ENCODE data around the gene OSBPL10.

The OSBPL10 gene

GRCh38 chr3:31753050-31753425, 228.0 kb downstream of the OSBPL10 start:
- TF ChIP-seq FOXK2 (IDR thresholded peaks at IDR 0.05): no peak
- no peak for TF ChIP-seq L3MBTL2 (conservative IDR thresholded peaks at IDR 0.05)
- no peak for TF ChIP-seq FOXA1 (IDR thresholded peaks at IDR 0.05)
- TF ChIP-seq BHLHE40 (IDR thresholded peaks at IDR 0.05; ENCODE audit: borderline replicate concordance): no peak
- TF ChIP-seq HDGF (IDR thresholded peaks at IDR 0.05; ENCODE audit: borderline replicate concordance): no peak
- TF ChIP-seq SP1 (IDR thresholded peaks at IDR 0.05): no peak
- CTCF ChIA-PET: no interaction called here
- DNase-seq (ENCODE audit: extremely low spot score): no peak
- POLR2A ChIA-PET: interaction anchor here (1.4 kb wide), 1 partner anchor 221 kb away, joined by 5 read pairs; the partner anchor contains the start of gene STT3B

- POLR2A ChIA-PET: interaction anchor here (1.4 kb wide), 1 partner anchor 220 kb away, joined by 5 read pairs; the partner anchor contains the start of gene STT3B
- CTCF ChIA-PET: no interaction called here
- no peak for DNase-seq (ENCODE audit: extremely low spot score)
These were observed 228.6 kb downstream of the OSBPL10 start for GRCh38 chr3:31752305-31753049.

GRCh38 chr3:31750341-31750740, 230.7 kb downstream of the OSBPL10 start:
- no peak for TF ChIP-seq FOXA1 (IDR thresholded peaks at IDR 0.05)
- no peak for TF ChIP-seq NFRKB (IDR thresholded peaks at IDR 0.05)
- no peak for TF ChIP-seq PKNOX1 (IDR thresholded peaks at IDR 0.05)
- TF ChIP-seq ELF4 (IDR thresholded peaks at IDR 0.05): no peak
- TF ChIP-seq BHLHE40 (IDR thresholded peaks at IDR 0.05; ENCODE audit: borderline replicate concordance): no peak
- no peak for TF ChIP-seq TARDBP (IDR thresholded peaks at IDR 0.05)
- TF ChIP-seq FOXK2 (IDR thresholded peaks at IDR 0.05): no peak
- no peak for TF ChIP-seq L3MBTL2 (conservative IDR thresholded peaks at IDR 0.05)
- TF ChIP-seq ARNT (IDR thresholded peaks at IDR 0.05): no peak
- TF ChIP-seq HDGF (IDR thresholded peaks at IDR 0.05; ENCODE audit: borderline replicate concordance): no peak
- TF ChIP-seq FOXM1 (IDR thresholded peaks at IDR 0.05; ENCODE audit: borderline replicate concordance): no peak
- TF ChIP-seq LEF1 (IDR thresholded peaks at IDR 0.05; ENCODE audit: borderline replicate concordance): no peak
- no peak for TF ChIP-seq SUZ12 (IDR thresholded peaks at IDR 0.05)
- no peak for TF ChIP-seq ZNF384 (IDR thresholded peaks at IDR 0.05)
- no peak for TF ChIP-seq SP1 (IDR thresholded peaks at IDR 0.05)
- TF ChIP-seq CTBP1 (IDR thresholded peaks at IDR 0.05; ENCODE audit: borderline replicate concordance): no peak
- ChIA-PET POLR2A (no interaction called here), CTCF (no interaction called here)
- no peak for DNase-seq (ENCODE audit: extremely low spot score)

More at GRCh38 chr3:31752305-31753049, 228.6 kb downstream of the OSBPL10 start:
- TF ChIP-seq PKNOX1 (IDR thresholded peaks at IDR 0.05) (0 out of 2 replicates have a peak, but pooled peaks have one; percentile 6), BHLHE40 (IDR thresholded peaks at IDR 0.05; ENCODE audit: borderline replicate concordance) (no peak)

- DNase-seq (ENCODE audit: extremely low spot score): no peak
- CTCF ChIA-PET: no interaction called here
- POLR2A ChIA-PET: no interaction called here
- TF ChIP-seq ARNT (IDR thresholded peaks at IDR 0.05) (no peak), FOXA1 (IDR thresholded peaks at IDR 0.05) (no peak), CTBP1 (IDR thresholded peaks at IDR 0.05; ENCODE audit: borderline replicate concordance) (no peak), BHLHE40 (IDR thresholded peaks at IDR 0.05; ENCODE audit: borderline replicate concordance) (no peak), FOXM1 (IDR thresholded peaks at IDR 0.05; ENCODE audit: borderline replicate concordance) (no peak), ZNF384 (IDR thresholded peaks at IDR 0.05) (no peak), NFRKB (IDR thresholded peaks at IDR 0.05) (no peak), SP1 (IDR thresholded peaks at IDR 0.05) (no peak), TARDBP (IDR thresholded peaks at IDR 0.05) (no peak), LEF1 (IDR thresholded peaks at IDR 0.05; ENCODE audit: borderline replicate concordance) (no peak), FOXK2 (IDR thresholded peaks at IDR 0.05) (no peak), L3MBTL2 (conservative IDR thresholded peaks at IDR 0.05) (no peak), ELF4 (IDR thresholded peaks at IDR 0.05) (no peak), HDGF (IDR thresholded peaks at IDR 0.05; ENCODE audit: borderline replicate concordance) (no peak), SUZ12 (IDR thresholded peaks at IDR 0.05) (no peak), PKNOX1 (IDR thresholded peaks at IDR 0.05) (no peak)
These were observed 232.1 kb downstream of the OSBPL10 start for GRCh38 chr3:31748933-31749295.

GRCh38 chr3:31748281-31748932, 232.7 kb downstream of the OSBPL10 start:
- CTCF ChIA-PET: no interaction called here
- DNase-seq (ENCODE audit: extremely low spot score): no peak

GRCh38 chr3:31747785-31748184, 233.3 kb downstream of the OSBPL10 start:
- no peak for TF ChIP-seq ZNF384 (IDR thresholded peaks at IDR 0.05)
- TF ChIP-seq NFRKB (IDR thresholded peaks at IDR 0.05): no peak
- no peak for TF ChIP-seq TARDBP (IDR thresholded peaks at IDR 0.05)
- no peak for TF ChIP-seq HDGF (IDR thresholded peaks at IDR 0.05; ENCODE audit: borderline replicate concordance)
- CTCF ChIA-PET: no interaction called here
- DNase-seq (ENCODE audit: extremely low spot score): no peak
- POLR2A ChIA-PET: no interaction called here

More at GRCh38 chr3:31748281-31748932, 232.7 kb downstream of the OSBPL10 start:
- TF ChIP-seq LEF1 (IDR thresholded peaks at IDR 0.05; ENCODE audit: borderline replicate concordance): no peak
- no peak for TF ChIP-seq CTBP1 (IDR thresholded peaks at IDR 0.05; ENCODE audit: borderline replicate concordance)
- TF ChIP-seq FOXA1 (IDR thresholded peaks at IDR 0.05): no peak
- TF ChIP-seq ELF4 (IDR thresholded peaks at IDR 0.05): no peak
- POLR2A ChIA-PET: no interaction called here

Measured in HEK293T (cell line).